GDM1 (cell line): ENCODE measurements around the gene CFAP53.

Source experiments
- DNase-seq: peaks from one replicate; lab custom pipeline; 2025; lab: John Stamatoyannopoulos, UW

Gene CFAP53

DNA sequence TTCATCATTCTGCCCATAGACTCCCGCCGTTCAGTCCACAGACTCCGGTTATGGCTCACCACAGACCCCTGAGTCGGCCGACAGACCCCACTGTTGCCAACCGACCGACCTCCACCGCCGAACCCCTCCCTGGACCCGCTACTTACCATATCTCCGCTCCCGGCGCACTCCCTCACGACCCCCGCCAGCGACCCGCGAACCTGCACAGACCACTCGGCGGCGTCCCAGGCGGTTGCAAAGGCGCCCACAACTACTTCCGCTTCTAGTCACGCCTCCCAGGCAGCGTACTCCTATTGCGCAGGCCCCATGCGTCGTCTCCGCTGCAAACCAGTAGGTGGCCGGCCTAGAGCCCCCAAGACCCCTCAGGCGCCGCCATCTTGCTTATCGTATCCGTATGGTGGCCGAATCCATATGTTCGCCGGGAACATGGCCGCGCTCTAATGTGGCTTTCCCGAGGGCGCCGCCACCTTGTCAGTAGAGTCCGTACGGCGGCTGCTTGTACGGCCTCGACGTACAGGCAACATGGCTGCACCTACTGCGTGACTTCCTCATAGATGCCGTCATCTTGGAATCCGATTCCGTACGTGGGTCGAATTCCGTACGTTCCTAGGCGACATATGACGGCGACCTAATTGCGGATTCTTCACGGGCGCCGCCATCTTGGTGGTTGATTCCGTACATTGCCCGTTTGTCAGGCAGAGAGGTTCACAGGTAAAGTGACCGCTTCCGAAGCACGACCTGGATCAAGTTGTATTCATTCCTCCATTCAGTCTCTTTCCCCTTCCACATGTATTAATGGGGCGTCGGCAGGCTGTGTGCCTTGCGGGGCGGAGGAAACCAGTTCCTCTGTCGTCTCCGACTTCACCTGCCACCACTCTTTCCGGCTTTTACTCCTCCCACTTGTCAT is 21.4 kb upstream of the CFAP53 start, which contains the start of gene CXXC1:
CXXC1 (minus strand) TSS at position 252 of the 907 bp plus-strand sequence; CDS start at position 149, 103 bp downstream.
- DNase-seq, result peak; percentile 99

DNA sequence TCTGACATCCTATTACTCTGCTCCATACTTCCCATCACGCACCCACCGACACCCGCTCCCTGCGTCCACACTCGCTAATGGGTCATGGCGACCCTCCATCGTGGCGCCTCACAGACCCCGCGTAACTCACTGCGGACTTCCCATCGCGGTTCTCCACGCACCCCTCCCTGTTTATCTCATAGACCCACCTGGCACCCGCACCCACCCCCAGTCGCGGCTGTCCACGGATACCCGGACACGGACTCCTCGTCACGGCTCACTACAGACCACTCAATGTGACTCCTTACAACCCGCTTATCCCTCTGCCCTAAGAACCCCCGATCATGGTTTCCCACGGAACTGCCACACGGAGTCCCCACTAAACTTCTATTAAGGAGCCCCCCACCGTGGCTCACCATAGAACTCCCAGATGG is 20.7 kb upstream of the CFAP53 start:
- DNase-seq, result no peak

DNA sequence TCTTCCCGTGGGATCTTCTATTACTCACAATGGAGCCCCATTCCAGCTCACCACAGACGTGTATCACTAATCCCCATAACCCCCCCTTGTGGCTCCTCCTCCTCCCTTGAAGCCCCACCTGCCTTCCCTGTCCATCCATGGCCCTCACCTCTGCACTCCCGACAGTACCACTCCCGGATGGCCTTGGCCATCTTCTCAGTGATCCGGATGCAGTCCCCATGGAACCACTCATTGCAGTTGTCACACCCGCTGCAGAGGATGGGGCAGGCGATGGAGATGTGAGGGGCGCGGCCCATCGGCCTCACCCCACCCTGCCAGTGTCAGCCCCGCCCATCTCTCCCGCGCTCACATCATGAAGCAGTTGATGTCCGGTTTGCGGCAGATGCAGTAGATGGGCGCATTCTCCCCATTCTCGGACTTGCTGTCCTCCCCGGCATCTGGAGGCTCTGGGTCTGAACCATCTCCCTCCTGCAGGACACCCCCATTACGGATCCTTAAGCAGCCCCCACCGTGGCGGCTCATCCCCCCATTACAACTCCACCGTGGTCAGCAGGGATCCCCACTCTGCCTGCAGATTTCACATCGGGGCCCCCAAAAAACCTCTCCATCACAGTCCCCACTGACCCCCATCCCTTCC is 20.2 kb upstream of the CFAP53 start:
- DNase-seq, result no peak

DNA sequence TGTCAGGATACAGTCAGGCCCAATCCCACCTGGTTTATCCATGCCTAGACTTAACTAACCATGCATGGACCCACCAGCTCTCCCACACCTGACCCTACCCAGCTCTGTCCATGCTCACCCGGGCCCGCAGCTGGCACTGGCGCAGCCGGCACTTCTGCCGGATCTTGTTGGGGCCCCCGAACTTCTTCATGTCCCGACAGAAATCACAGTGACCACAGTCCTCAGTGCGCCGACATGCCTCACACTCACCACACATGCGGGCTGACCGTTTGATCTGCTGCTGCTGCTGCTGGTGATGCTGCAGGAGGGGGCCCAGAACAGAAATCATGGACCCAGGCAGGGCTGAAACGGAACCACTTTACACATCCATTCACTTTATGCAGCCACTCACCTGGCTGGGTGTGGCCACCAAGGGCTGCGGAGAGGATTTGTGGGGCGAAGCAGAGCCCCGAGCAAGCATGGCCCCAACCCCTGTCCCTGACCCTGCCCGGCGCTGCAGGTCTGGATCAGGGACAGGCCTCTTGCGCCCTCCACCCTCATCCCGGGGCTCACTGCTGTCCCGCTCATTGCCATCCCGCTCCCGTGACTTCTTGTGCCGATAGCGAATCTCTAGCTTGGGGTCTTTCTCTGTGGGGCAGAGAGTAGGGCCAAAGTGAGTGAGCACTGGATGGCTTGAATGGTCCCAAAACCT is 19.5 kb upstream of the CFAP53 start:
- DNase-seq, result no peak

DNA sequence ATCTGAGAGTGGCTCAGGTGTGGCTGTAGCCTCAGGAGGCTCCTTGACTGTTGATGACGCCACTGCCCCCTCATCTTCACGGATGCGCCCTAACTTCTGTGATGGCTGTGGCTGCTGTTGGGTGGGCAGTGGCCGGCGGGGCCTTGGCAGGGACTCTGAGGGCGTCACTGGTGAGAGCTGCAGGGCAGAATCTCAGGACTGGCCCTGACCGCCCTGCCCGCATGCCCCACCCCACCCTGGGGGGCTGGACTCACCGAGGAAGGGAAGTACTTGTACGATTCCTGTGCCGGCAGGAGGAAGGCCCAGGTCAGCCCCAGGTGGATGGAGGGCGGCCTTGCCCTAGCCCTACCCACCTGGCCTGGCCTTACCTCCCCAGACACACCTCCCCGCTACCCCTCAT is 18.8 kb upstream of the CFAP53 start:
- no peak for DNase-seq

DNA sequence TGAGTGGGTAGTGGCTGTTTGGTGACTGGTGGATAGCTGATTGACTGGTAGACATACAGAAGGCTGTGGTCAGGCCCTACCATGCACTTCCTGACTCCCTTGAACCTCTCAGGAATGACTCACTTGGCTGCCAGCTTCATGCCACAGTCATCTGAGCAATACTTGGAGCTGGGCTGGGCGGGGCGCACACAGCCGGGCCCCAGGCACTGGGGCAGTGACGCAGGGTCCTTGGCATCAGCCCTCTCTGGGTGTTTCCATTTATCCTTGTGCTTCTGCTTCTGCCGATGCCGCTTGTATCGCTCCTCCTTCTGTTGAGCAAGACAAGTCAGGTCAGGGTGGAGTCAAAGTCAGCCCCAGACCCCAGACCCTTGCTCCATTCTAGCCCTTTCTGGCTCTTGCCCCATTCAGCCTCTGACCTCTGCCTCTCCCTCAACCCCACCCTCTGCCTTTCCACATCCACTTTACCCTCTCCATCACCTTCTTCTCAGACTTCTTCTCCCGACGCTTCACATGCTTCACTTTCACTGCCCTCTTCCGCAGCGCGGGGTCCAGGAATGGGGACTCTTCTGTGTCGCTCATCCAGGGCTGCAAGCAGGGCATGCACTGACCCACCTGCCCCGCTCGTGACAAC is 18.1 kb upstream of the CFAP53 start:
- DNase-seq, result no peak

DNA sequence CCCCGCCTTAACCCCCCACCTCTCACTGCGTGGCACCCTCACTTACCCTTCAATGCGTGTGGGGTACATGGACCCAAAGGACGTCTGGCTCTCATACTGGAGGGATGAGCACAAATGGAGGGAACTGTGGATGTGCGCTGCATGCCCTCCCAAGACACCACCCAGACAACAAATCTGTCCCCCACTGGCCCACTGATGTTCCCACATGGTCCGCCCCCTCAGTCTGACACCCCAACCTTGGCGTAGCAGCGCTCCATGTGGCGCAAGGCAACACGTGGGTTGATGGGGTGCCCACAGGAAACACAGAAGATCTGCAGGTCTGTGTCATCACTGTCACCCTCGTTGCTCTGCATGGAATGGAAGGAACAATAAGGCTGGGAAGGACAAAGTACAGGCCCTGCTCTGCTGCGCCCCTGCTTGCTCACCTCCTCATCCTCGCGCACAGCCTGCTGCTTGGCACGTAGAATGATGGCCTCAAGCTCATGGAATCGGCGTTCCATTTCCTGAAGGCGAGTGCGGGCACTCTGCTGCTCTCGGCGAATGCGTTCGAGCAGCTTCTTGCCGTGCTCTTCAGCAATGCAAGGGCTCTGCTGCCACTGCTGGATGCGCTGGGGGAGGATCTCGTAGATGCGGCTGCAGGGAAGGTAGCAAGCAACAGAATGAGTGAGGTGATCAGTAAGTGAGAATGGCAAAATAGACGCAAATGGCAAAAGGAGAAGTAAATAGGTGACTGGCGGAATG is 17.3 kb upstream of the CFAP53 start:
- DNase-seq, result no peak

DNA sequence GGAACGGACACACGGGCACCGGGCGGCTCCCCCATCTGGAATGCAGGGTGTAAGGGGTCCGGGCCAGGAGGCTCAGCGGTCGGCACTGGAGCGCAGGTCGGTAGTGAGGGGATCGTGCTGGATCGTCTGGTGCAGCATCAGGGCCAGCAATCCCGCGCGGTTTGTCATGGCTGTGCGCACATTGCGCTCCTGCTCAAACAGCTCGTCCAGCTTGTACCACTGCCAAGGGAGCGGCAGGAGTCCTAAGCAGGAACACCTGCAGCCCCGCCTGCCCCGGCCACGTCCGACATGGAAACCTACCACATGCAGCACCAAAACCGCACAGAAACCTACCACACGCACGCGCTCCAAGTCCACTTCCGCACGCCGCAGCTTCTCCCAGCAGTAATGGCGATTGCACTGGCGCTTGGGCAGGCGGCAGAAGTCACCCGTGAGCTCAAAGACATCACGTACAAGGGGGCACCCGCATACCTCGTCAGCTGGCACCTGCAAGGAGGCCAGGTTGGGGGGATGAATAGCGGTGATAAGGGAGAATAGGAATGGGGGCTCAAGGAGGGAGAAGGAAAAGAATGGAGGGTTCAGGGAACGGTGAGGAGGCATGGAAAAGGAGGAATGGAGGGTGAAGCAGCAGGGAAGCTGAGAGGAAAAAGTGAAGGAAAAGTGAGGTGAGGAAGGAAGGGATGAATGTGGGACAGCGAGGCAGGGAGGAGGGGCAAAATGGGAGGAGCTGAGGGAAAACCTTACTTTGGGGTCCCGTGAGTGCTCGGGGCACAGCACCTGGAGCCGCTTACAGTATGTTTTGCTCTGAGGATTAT is 16.4 kb upstream of the CFAP53 start:
- DNase-seq, result no peak

DNA sequence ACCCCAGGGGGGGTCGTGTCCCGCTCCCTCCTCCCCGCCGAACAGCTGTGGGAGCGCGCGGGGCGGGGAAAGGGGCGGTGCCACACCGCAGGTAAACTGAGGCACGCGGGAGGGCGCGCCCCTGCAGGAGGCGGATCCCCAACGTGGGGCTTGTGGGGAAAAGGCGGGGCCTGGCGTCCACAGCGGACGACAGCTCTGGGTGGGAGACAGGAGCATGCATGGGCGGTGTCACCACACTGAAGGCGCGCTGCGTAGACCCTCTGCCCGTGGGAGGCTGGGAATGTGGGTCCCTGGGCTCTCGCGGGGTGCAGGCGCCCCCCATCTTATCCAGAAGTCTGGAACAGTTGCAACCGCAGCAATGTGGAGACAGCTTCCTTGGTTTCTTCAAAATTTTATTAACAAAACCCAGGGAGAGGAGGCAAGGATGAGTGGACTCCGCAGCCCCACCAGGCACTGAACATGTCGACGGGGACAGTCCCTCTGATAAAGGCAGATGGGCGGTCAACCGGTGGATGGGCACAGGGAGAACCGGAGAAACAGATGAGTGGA is 15.8 kb upstream of the CFAP53 start:
- no peak for DNase-seq

DNA sequence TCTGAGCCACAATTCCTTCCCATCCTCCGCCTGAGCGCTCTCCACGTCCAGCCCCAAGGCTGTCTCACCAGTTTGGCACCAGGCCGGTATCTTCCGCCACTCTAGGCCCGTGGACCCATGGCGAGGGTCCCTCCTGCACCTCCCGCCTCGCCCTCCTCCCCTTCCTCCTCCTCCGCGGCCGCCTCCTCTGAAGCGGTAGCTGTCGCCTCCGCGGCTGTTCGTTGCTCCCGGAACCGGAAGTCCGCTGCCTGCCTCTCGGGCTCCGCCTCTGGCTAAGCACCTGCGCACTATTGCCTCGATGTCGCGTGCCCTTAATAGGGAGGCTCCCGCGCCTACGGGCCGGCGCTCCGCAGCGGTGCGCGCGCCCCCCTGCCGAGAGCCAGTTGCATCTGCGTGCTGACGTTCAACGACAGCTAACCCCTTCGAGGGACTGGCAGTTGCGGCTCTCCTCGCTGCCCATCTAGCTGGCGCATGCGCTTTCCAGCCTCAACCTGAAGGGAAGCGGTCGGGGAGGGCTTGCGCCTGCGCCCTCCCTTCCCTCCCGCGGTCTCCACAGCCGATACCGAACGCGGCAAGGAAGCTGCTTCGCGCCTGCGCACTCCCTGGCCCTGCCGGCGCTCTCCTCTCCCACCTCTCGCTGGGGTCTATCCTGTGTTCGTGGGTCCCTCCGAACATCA is 15.1 kb upstream of the CFAP53 start, which contains the start of gene MBD1:
MBD1 (minus strand) TSS at position 229 of the 677 bp plus-strand sequence. CDS start 1,531 bp downstream, outside the sequence.
- DNase-seq, result peak; percentile 98

DNA sequence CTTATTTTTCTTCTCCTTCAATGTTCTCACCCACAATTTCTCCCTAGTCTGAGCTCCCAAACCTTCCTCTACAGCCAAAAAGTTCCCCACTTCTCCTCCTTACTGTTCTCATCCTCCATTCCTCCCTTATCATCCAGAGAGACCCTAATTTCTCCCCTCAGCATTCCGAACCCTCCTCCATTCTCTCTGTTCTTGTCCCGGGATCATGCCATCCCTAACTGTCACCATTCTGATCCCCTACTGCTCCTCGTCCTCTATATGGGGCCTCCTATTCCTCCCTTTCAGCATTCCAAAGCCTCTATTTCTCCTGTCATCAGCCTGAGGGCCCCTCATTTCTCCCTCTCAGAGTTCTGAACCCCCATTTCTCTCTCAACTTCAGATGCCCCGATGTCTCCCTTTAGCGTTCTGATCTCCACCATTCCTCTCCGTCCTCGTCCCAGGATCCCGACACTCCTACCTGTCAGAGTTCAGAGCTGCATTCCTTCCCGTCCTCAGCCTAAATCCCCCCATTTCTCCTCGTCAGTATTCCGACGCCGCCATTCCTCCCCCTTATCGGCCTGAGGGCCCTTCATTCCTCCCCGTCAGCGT is 14.5 kb upstream of the CFAP53 start:
- DNase-seq, result no peak

DNA sequence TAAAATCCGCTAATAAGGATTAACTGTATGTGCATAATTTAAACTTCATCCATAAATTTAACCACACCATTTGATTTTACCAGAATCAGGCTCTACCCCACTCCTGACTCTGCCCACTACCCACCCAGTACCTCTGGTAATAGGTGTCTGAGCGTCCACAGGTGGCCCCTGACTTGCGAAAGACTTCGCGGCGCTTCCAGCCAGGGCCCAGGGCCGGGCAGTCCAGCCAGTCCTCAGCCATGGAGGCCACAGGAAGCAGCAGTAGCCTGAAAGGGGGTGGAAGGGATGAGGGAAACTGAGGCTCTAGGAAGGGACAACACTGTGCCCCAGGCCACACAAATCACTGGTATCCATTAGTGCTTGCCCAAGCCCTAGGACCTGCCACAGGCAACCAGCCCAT is 13.5 kb upstream of the CFAP53 start:
- DNase-seq, result no peak

DNA sequence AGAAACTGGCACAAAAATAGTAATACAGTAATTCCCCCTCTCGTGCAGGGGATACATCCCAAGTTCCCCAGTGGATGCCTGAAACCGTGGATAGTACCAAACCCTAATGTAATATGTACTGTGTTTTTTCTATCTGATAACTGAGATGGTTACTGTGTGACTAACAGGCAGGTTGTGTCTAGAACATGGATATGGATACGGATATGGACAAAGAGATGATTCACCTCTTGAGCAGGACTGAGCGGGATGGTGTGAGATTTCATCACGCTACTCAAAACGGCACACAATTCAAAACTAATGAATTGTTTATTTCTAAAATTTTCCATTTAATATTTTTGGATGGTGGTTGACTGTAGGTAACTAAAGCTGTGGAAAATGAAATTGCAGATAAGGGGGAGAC is 11.6 kb upstream of the CFAP53 start:
- no peak for DNase-seq

DNA sequence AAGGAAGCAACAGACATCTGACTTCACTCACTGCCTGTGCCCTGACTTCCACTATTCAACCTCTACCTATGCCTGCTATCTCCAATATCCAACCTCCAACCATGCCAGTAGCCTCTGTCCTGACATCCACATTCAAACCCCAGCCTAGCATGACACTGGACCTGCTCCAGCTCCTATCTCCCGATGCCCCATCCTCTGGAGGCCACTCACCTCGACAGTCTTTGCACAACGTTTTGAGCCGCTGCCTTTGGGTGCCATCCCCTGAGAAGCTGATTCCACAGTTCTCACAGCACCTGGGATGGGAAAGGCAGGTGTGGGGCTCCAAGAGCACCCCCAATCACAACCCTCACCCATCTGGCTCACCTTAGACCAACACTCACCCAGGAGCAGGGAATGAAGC is 10.2 kb upstream of the CFAP53 start:
- no peak for DNase-seq

DNA sequence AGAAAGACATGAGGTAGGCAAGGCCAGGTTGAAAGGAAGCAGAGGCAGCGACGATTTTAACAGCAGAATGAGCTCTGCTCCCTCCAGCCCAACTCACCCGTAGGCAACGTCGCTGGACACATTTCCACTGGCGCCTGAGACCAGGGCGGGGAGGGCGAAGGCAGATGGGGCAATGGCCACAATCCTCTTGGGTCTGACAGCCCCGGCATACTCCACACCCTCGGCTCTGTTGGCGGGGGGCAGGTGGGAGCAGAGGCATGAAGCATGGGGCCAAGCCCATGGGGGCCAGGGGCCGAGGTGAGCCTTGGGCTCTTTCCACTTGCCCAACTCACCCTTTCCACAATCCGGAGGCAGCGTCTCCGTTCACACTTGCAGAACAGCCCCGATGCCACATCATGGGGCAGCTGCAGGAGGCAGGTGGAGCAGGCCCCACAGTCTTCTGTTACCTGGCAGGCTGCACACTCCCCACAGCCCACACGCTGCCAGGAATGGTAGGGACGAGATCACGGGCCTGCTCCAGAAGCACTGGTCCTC is 9.3 kb upstream of the CFAP53 start:
- DNase-seq, result no peak

DNA sequence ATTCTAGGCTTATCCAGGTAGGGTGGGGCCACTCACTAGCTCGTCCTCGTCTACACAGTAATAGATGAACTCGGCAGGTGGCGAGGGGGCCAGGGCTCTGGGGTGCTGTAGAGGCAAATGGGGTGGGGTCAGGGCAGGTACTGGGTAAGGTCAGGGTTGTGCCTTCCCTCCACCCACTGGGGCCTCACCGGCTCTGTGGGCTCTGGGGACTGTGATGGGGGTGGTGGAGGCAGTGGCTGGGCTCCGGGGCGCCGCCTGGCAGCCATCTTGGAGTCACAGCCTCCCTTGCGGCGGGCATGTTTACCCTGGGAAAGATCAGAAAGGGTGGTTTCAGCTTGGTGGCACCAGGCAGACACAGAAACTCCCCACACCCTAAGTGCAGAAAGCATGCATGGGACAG is 8.6 kb upstream of the CFAP53 start:
- DNase-seq, result no peak

DNA sequence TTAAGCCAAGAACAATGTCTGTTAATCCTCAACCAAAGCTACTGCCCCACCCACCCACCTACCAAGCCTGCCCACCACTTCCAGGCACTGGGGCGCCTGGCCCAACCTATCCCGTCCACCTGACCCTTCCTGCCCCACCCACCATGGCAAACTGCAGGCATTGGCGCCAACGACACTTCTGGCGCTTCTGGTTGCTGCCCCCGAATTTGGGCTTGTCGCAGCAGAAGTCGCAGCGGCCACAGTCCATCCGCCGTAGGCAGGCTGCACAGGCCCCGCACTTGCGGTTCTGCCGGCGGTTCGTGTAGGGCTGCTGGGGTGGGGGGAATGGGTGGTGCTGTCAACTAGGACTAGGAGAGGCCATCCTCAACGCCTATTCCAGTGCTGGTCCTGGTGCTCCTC is 7.7 kb upstream of the CFAP53 start:
- DNase-seq, result no peak

DNA sequence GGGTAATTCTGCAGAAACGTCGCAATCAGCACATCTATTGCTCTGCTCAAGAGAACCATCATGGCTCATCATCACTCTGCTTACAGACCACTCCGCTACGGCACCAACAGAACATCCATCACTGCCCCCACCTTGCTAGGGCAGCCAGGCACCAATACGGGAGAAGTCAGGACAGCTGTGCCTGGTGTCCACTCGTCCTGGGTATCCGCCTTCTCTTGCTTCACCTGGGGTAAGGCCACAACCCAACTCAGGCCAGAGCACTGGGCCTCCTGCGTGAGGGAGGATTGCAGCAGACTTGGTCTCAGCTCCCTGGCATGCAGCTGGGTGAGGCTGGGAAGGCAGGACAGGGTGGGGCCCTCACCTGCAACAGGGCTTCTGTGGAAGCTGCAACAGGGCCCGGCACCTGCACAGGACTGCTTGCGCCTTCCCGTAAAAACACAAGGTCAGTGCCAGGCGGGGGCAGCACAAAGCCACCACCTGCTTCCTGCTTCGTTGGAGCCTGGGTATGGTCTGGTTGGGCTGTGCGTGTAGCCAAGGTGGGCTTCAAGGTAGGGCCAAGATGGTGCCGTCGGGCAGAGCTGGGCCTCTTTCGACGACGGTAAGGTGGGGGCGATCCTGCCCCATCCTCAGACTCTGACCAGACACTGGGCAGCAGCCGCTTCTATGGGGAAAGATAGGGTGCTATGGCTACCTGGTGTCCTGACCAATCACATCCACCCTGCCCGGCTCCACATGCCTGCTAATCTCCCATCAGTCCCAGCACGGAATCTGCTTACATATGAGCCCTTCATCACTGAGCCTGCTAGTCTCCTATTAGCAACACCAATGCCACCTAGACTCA is 7.1 kb upstream of the CFAP53 start:
- no peak for DNase-seq
